ENCODE measurements around the gene CBFA2T3. TPM values are rescaled to one million over a fixed set of nuclear protein-coding genes. Genes with fewer than 3 reads are reported as not detected.
"Not testable (repeated sequence)": the region's sequence is repeated elsewhere in the genome, so short reads cannot be mapped to it uniquely, and the experiment has no call there.

CBFA2T3 gene
- total and polyA plus RNA-seq, 5 donors = 5.6 to 8.5 (median 7.3) TPM

DNA sequence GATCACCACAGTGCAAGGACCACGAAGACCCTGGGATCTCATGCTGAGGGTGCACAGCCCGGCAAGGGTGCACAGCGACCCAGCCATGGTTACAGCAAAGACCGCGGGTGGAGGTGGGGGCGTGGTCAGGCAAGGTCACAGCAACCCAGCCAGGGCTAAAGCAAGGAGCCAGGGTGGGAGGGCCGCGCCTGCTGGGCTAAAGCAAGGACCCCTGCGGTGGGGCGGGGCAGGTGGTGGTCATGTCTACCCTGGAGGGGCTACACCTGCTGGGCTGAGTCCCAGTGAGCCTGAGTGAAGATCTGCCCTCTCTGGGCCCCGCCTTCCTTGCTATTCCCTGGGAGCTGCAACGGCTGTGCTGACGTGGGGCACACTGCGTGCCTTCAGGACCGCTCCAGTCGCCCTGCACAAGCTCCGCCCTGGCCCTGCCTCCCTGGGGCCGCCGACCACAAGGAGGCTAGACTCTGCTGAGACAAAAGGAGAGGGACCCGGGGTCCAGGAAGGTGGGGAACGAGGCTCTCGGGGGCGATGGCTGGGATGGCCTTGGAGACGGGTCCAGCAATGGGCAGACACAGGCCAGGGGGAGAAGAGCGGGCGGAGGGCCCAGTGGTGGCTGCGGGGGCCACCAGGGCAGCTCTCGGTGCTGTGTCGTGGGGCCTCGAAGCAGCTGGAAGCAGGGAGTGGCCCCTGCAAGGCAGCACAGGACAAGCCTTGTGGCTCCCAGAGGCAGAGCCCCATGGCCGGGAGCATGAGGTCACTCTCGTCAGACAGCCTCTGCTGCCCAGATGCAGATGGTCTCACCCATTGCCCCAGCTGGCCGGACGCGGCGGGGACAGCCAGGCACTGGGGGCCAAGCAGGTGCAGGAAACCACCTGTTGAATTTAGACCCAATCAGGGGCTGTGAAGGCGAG, 52.8 kb downstream of the CBFA2T3 start:
- intact Hi-C loops (cut with DNase I) = no loop called here
- WGBS = 85% methylated on average over 37 of the region's 37 CpGs

DNA sequence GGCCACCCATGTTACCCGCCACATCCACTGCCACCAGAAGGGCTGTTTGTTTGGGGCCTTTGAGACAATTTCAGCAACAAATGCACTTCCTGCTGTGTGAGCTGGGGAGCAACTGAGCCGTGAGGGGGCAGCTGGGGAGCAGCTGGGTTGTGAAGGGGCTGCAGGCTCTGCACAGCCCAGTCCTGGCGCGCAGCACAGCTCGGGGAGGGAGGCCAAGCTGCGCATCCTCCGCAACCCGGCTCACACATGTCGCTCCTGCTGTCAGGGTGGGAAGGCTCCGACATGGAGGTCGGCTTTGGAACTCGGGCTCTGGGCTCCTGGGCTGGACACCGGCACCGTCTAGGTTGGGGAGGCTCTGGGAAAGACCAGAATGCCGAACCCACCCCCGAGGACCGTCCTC, 53.6 kb downstream of the CBFA2T3 start:
- H3K4me1 ChIP-seq (ENCODE audit: control insufficient read depth, insufficient read depth, low read length) = peaks cover 3% of the 10 kb centered on the region
- no peaks in the 10 kb centered on the region for H3K27me3 ChIP-seq (ENCODE audit: control insufficient read depth, insufficient read depth)
- 84% methylated on average over 17 of the region's 17 CpGs for WGBS
- H3K4me3 ChIP-seq (ENCODE audit: low read length) = no peak overlapping the region
- intact Hi-C loops (cut with DNase I) = no loop called here
- H3K9me3 ChIP-seq (ENCODE audit: control insufficient read depth, low read length) = no peaks in the 10 kb centered on the region
- ATAC-seq = no peak
- no peak for DNase-seq
- H3K27ac ChIP-seq (ENCODE audit: low read length) = no peak overlapping the region

More for the DNA sequence above, 52.8 kb downstream of the CBFA2T3 start:
- H3K27ac ChIP-seq (ENCODE audit: low read length) = no peak overlapping the region
- no peak for DNase-seq
- no peak for ATAC-seq
- no peaks in the 10 kb centered on the region for H3K9me3 ChIP-seq (ENCODE audit: control insufficient read depth, low read length)
- H3K4me1 ChIP-seq (ENCODE audit: control insufficient read depth, insufficient read depth, low read length) = peaks cover 3% of the 10 kb centered on the region
- H3K4me3 ChIP-seq (ENCODE audit: low read length) = no peak overlapping the region
- H3K27me3 ChIP-seq (ENCODE audit: control insufficient read depth, insufficient read depth) = no peaks in the 10 kb centered on the region

- Histone ChIP-seq H3K9me3 (ENCODE audit: control insufficient read depth, low read length) (no peaks in the 10 kb centered on the region), H3K4me3 (ENCODE audit: low read length) (no peak overlapping the region), H3K4me1 (ENCODE audit: control insufficient read depth, insufficient read depth, low read length) (peaks cover 3% of the 10 kb centered on the region), H3K27me3 (ENCODE audit: control insufficient read depth, insufficient read depth) (no peaks in the 10 kb centered on the region), H3K27ac (ENCODE audit: low read length) (peak overlapping the region; percentile 7)
- intact Hi-C loops (cut with DNase I) = no loop called here
- WGBS = 78% methylated on average over 22 of the region's 22 CpGs
- DNase-seq = no peak
- no peak for ATAC-seq
These were observed 54.1 kb downstream of the CBFA2T3 start for GRCh38 chr16:88922826-88923410.

GRCh38 chr16:88922114-88922825, 54.7 kb downstream of the CBFA2T3 start:
- H3K4me3 ChIP-seq (ENCODE audit: low read length) = no peak overlapping the region

DNA sequence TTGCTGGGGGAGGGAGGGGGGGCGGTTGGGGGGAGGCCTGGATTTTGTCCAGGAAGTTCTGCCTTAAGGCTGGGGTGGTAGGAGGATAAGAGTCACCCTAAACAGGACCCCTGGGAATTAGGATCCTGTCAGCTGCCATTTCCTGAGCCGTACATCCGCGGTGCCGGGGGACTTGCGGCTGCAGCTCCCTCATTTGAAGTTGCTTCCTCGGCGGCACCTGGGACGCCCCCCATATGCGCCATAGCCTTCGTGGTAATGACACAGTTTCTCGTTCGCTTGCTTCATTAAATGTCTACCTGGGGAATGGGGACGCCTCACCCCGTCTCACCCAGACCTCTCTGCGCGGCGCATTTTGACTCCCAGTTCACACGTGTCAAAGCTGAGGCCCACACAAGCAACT, 55.4 kb downstream of the CBFA2T3 start:
- DNase-seq = no peak
- Histone ChIP-seq H3K4me3 (ENCODE audit: low read length) (no peak overlapping the region), H3K27ac (ENCODE audit: low read length) (peak overlapping the region; percentile 56), H3K27me3 (ENCODE audit: control insufficient read depth, insufficient read depth) (no peaks in the 10 kb centered on the region), H3K4me1 (ENCODE audit: control insufficient read depth, insufficient read depth, low read length) (peaks cover 3% of the 10 kb centered on the region), H3K9me3 (ENCODE audit: control insufficient read depth, low read length) (no peaks in the 10 kb centered on the region)
- no peak for ATAC-seq
- 67% methylated on average over 19 of the region's 19 CpGs for WGBS
- intact Hi-C loops (cut with DNase I) = no loop called here

More at GRCh38 chr16:88922114-88922825, 54.7 kb downstream of the CBFA2T3 start:
- Histone ChIP-seq H3K27ac (ENCODE audit: low read length) (peak overlapping the region; percentile 56), H3K4me1 (ENCODE audit: control insufficient read depth, insufficient read depth, low read length) (peaks cover 3% of the 10 kb centered on the region), H3K27me3 (ENCODE audit: control insufficient read depth, insufficient read depth) (no peaks in the 10 kb centered on the region), H3K9me3 (ENCODE audit: control insufficient read depth, low read length) (no peaks in the 10 kb centered on the region)
- WGBS = 34% methylated on average over 26 of the region's 26 CpGs
- DNase-seq (peak; percentile 95 to 97 (median 97)), ATAC-seq (peak; percentile 76 to 86)
- intact Hi-C loops (cut with DNase I) = no loop called here

GRCh38 chr16:88920618-88921590, 56.1 kb downstream of the CBFA2T3 start:
- 31% methylated on average over 28 of the region's 28 CpGs for WGBS
- Histone ChIP-seq H3K4me3 (ENCODE audit: low read length) (no peak overlapping the region), H3K4me1 (ENCODE audit: control insufficient read depth, insufficient read depth, low read length) (peaks cover 3% of the 10 kb centered on the region), H3K9me3 (ENCODE audit: control insufficient read depth, low read length) (no peaks in the 10 kb centered on the region), H3K27ac (ENCODE audit: low read length) (peak overlapping the region; percentile 31), H3K27me3 (ENCODE audit: control insufficient read depth, insufficient read depth) (no peaks in the 10 kb centered on the region)
- intact Hi-C loops (cut with DNase I) = no loop called here
- peak; percentile 84 to 92 (median 91) for DNase-seq
- ATAC-seq = peak; percentile 77 to 84

GRCh38 chr16:88919936-88920335, 57.1 kb downstream of the CBFA2T3 start:
- no peak for DNase-seq
- intact Hi-C loops (cut with DNase I) = no loop called here

GRCh38 chr16:88918896-88919295, 58.1 kb downstream of the CBFA2T3 start:
- 91% methylated on average over 8 of the region's 8 CpGs for WGBS
- ATAC-seq; H3K27ac ChIP-seq (ENCODE audit: low read length); H3K27me3 ChIP-seq (ENCODE audit: control insufficient read depth, insufficient read depth); H3K9me3 ChIP-seq (ENCODE audit: control insufficient read depth, low read length); H3K4me1 ChIP-seq (ENCODE audit: control insufficient read depth, insufficient read depth, low read length); DNase-seq; H3K4me3 ChIP-seq (ENCODE audit: low read length); intact Hi-C loops (cut with DNase I): not testable (repeated sequence)

More at GRCh38 chr16:88919936-88920335, 57.1 kb downstream of the CBFA2T3 start:
- Histone ChIP-seq H3K27me3 (ENCODE audit: control insufficient read depth, insufficient read depth) (no peaks in the 10 kb centered on the region), H3K27ac (ENCODE audit: low read length) (no peak overlapping the region), H3K4me1 (ENCODE audit: control insufficient read depth, insufficient read depth, low read length) (peaks cover 3% of the 10 kb centered on the region), H3K9me3 (ENCODE audit: control insufficient read depth, low read length) (no peaks in the 10 kb centered on the region), H3K4me3 (ENCODE audit: low read length) (no peak overlapping the region)
- no peak for ATAC-seq
- WGBS = 86% methylated on average over 12 of the region's 12 CpGs

DNA sequence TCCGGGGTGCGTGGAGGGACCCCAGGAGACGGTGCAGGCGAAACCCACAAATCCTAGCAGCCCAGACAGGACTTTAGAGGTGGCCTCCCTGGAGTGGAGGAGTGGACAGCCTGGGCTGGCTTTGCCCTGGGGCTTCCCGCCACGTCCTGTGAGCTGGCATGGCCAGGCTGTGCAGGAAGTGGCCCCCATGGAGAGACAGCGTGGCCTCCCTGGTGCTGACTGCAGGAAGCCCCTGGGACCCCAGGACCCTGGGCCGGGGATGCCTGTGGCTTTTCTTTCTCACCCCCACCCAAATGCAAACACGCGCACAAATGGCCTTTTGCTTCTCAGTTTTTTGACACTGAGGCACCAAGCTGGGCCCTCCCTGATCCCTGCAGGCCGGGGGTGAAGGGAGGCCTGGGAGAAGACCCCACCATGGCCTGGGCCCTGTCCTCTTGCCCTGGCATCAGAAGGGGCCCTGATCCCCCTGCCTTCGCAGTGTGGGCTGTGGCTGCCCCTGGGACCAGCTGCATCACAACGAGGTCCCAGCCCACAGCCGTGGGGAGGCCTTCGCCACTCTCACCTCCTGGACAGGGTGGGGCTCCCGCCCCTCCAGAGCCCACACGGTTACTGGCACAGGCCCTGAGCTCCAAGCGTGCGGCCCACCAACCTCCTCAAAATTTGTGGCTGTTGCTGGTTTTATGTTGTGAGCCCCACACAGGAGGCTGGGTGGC, 58.9 kb downstream of the CBFA2T3 start:
- no peak overlapping the region for H3K4me3 ChIP-seq (ENCODE audit: low read length)
- H3K9me3 ChIP-seq (ENCODE audit: control insufficient read depth, low read length) = no peaks in the 10 kb centered on the region
- intact Hi-C loops (cut with DNase I) = no loop called here
- DNase-seq (no peak), ATAC-seq (no peak)
- H3K27ac ChIP-seq (ENCODE audit: low read length) = no peak overlapping the region
- peaks cover 3% of the 10 kb centered on the region for H3K4me1 ChIP-seq (ENCODE audit: control insufficient read depth, insufficient read depth, low read length)
- 86% methylated on average over 19 of the region's 19 CpGs for WGBS
- no peaks in the 10 kb centered on the region for H3K27me3 ChIP-seq (ENCODE audit: control insufficient read depth, insufficient read depth)
